ENCODE results near the gene LBHD2. TPM values are rescaled to one million over a fixed set of nuclear protein-coding genes. Genes with fewer than 3 reads are reported as not detected.

Gene LBHD2
- total RNA-seq, 1 donor from 2014 or later = not detected

GRCh38 chr14:103124501-103125001 is 40.5 kb downstream of the LBHD2 start:
- Mint-ChIP-seq H3K4me1 (ENCODE audit: unreplicated experiment) (peaks cover 26% of the 10 kb centered on the region), H3K27me3 (peaks cover 16% of the 10 kb centered on the region), H3K27ac (no peak overlapping the region), H3K9me3 (no peaks in the 10 kb centered on the region), H3K4me3 (peak overlapping the region; percentile 65), H3K36me3 (no peaks in the 10 kb centered on the region)
- no peak for DNase-seq (ENCODE audit: extremely low spot score, unreplicated experiment)
- no peak for TF ChIP-seq CTCF (conservative IDR thresholded peaks at IDR 0.05)

- no peaks in the 10 kb centered on the region for H3K9me3 Mint-ChIP-seq
- H3K4me1 Mint-ChIP-seq (ENCODE audit: unreplicated experiment) = peaks cover 26% of the 10 kb centered on the region
- no peak overlapping the region for H3K27ac Mint-ChIP-seq
- H3K36me3 Mint-ChIP-seq = no peaks in the 10 kb centered on the region
- peak overlapping the region; percentile 80 for H3K4me3 Mint-ChIP-seq
- DNase-seq (ENCODE audit: extremely low spot score, unreplicated experiment) = no peak
- no peak for TF ChIP-seq CTCF (conservative IDR thresholded peaks at IDR 0.05)
- H3K27me3 Mint-ChIP-seq = peaks cover 16% of the 10 kb centered on the region
These were observed 41.4 kb downstream of the LBHD2 start for GRCh38 chr14:103125098-103126070.

GRCh38 chr14:103126088-103126872 is 42.3 kb downstream of the LBHD2 start:
- no peak for TF ChIP-seq CTCF (conservative IDR thresholded peaks at IDR 0.05)
- Mint-ChIP-seq H3K36me3 (no peaks in the 10 kb centered on the region), H3K27me3 (peaks cover 16% of the 10 kb centered on the region), H3K4me3 (peak overlapping the region; percentile 80), H3K27ac (no peak overlapping the region), H3K4me1 (ENCODE audit: unreplicated experiment) (peaks cover 29% of the 10 kb centered on the region), H3K9me3 (no peaks in the 10 kb centered on the region)
- no peak for DNase-seq (ENCODE audit: extremely low spot score, unreplicated experiment)

- Mint-ChIP-seq H3K4me1 (ENCODE audit: unreplicated experiment) (peaks cover 31% of the 10 kb centered on the region), H3K27me3 (peaks cover 16% of the 10 kb centered on the region), H3K27ac (no peak overlapping the region), H3K36me3 (no peaks in the 10 kb centered on the region), H3K9me3 (no peaks in the 10 kb centered on the region), H3K4me3 (peak overlapping the region; percentile 80)
- TF ChIP-seq CTCF (conservative IDR thresholded peaks at IDR 0.05) = peak; percentile 57
- no peak for DNase-seq (ENCODE audit: extremely low spot score, unreplicated experiment)
These were observed 42.9 kb downstream of the LBHD2 start for GRCh38 chr14:103126873-103127304.

GRCh38 chr14:103127356-103127755 is 43.3 kb downstream of the LBHD2 start:
- peaks cover 13% of the 10 kb centered on the region for H3K27me3 Mint-ChIP-seq
- H3K27ac Mint-ChIP-seq = no peak overlapping the region
- H3K9me3 Mint-ChIP-seq = no peaks in the 10 kb centered on the region
- no peak overlapping the region for H3K4me3 Mint-ChIP-seq
- DNase-seq (ENCODE audit: extremely low spot score, unreplicated experiment) = no peak
- H3K4me1 Mint-ChIP-seq (ENCODE audit: unreplicated experiment) = peaks cover 27% of the 10 kb centered on the region
- no peaks in the 10 kb centered on the region for H3K36me3 Mint-ChIP-seq
- TF ChIP-seq CTCF (conservative IDR thresholded peaks at IDR 0.05) = no peak

Data from type B pancreatic cell (in vitro differentiated cells).